ENCODE measurements around the gene UCK1.

Gene UCK1

DNA sequence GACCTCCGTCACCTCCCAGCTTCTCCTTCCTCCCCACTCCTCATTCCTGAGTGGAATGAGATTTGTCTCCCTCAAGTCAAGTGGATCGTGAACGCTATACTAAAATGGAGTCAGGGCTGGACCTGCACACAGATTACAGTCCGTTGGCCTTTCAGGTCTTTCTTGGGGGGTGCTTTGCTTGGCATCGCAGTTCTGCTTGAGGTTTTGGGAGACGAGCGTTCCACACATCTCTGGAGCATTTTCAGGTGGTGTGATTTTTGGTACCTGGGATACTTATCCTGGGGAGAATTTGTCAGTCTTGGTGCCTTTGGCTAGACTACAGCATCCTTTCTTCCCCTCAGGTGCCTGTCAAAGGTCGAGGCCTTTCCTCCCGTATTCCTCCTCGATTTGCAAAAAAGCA, 52.2 kb downstream of the UCK1 start:
- TF ChIP-seq, protein P1, sequence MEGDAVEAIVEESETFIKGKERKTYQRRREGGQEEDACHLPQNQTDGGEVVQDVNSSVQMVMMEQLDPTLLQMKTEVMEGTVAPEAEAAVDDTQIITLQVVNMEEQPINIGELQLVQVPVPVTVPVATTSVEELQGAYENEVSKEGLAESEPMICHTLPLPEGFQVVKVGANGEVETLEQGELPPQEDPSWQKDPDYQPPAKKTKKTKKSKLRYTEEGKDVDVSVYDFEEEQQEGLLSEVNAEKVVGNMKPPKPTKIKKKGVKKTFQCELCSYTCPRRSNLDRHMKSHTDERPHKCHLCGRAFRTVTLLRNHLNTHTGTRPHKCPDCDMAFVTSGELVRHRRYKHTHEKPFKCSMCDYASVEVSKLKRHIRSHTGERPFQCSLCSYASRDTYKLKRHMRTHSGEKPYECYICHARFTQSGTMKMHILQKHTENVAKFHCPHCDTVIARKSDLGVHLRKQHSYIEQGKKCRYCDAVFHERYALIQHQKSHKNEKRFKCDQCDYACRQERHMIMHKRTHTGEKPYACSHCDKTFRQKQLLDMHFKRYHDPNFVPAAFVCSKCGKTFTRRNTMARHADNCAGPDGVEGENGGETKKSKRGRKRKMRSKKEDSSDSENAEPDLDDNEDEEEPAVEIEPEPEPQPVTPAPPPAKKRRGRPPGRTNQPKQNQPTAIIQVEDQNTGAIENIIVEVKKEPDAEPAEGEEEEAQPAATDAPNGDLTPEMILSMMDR (IDR thresholded peaks at IDR 0.05) = no peak

DNA sequence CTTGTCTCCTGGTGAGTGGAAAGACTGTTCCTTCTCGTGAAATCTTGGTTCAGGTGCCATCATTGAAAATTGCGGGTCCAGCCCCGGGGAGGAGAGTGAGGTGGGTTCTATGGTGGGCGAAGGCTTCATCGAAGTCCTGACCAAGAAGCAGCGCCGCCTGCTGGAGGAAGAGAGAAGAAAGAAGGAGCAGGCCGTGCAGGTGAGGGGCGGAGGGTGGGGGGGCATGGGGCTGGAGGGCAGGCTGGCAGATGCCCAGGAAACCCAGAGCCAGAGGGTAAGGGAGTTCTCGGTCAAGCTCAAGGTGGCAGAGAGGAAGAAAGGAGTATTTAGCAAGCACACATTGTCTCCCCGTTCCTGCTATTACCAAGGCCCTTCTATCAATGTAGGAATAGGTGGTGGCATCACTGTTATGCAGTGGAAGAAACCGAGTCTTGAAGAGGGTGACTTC, 52.6 kb downstream of the UCK1 start:
- TF ChIP-seq, protein P1 (IDR thresholded peaks at IDR 0.05) = peak; percentile 76

DNA sequence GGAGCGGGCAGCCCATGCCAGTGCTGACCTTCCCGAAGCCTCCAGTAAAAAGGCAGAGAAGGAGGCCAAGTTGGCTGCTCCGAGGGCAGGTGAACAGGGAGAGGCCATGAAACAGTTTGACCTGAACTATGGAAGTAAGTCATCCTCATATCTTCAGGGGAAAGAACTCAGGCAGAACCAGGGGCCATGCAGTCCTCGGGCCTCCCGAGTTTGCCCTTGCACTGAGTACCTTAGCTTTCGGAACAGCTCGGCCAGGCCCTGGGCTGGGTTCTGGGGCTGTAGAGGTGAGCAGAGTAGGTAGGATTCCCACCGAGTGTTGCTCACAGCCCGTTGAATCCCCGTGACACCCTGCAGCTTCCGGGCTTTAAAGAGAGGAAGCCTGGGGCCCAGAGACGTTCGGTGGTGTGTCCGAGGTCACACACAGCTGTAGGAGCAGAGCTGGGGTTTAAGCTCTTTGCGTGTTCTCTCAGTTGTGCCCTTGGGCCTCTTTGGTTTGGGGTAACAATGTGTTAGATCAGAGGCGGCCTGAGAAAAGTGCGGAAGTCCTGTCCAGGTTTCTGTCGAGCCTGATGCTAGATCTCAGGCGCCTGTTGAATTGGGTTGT, 53.1 kb downstream of the UCK1 start:
- TF ChIP-seq, protein P1 (IDR thresholded peaks at IDR 0.05) = no peak

DNA sequence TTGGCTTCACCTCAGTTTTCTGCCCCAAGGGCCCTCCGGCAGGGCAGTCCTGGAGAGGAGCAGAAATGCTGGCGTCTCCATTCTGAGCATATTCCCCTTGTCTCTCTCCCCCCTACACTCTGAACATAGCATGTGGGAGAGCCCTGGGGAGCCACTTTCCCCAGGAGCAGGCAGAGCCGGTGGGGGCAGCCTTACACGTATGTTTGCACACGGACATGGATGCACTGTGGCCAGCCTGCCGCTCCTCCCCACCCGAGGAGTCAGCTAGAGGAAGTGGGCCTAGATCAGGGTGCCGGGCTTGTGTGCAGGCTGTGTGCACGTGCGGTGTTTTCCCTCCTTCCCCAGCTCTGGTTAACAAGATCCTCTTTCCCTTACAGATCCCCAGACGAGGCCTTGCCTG, 53.7 kb downstream of the UCK1 start:
- TF ChIP-seq, protein P1 (IDR thresholded peaks at IDR 0.05) = no peak

DNA sequence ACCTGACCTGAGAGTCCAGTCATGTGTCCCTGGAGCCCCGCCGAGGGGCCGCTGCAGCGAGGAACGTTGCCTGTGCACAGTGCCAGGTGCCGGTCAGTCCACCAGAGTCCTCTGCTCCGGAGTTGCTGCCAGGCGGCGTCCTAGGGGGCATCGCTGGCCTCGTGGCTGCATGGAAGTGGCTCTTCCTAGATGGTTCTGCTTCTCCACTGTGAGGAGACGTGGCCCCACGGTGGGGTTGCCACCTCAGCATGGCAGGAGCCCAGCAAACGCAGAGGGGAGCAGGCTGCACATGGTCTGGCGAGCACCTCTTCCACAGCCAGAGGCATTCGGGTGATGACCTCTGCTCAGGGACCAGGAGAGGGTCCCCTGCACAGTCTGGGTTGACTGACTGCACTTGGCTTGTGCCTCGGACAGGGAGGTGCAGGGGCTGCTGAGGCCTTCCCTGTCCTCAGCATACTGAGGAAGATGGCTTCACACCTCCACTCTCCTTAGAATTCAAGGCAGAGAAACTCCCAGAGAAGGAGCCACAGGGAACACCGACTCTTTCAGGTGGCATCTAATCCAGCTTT, 54.2 kb downstream of the UCK1 start:
- TF ChIP-seq, protein P1 (IDR thresholded peaks at IDR 0.05) = no peak

DNA sequence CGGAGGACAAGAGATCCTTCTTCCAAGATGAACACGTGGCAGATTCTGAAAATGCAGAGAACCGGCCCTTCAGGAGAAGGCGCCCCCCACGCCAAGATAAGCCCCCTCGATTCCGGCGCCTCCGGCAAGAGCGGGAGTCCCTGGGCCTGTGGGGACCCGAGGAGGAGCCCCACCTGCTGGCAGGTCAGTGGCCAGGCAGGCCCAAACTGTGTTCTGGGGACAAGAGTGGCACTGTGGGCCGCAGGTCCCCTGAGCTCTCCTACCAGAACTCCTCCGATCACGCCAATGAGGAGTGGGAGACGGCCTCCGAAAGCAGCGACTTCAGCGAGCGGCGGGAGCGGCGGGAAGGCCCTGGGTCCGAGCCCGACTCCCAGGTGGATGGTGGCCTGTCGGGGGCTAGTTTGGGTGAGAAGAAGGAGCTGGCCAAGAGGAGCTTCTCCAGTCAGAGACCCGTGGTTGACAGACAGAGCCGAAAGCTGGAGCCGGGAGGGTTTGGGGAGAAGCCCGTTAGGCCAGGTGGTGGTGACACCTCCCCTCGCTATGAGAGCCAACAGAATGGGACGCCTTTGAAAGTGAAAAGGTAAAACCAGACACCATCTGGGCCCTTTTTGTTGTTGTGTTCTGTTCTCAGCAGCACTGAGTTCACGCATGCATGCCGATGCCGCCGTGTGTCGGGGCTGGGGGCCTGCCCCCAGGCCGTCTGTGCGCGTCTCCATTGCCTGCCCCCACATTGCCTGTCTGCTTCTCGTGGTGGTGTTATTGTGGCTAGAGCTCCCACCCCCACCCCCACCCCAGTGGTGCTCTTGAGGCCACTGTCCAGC, 54.9 kb downstream of the UCK1 start:
- TF ChIP-seq, protein P1 (IDR thresholded peaks at IDR 0.05) = peak; percentile 53

DNA sequence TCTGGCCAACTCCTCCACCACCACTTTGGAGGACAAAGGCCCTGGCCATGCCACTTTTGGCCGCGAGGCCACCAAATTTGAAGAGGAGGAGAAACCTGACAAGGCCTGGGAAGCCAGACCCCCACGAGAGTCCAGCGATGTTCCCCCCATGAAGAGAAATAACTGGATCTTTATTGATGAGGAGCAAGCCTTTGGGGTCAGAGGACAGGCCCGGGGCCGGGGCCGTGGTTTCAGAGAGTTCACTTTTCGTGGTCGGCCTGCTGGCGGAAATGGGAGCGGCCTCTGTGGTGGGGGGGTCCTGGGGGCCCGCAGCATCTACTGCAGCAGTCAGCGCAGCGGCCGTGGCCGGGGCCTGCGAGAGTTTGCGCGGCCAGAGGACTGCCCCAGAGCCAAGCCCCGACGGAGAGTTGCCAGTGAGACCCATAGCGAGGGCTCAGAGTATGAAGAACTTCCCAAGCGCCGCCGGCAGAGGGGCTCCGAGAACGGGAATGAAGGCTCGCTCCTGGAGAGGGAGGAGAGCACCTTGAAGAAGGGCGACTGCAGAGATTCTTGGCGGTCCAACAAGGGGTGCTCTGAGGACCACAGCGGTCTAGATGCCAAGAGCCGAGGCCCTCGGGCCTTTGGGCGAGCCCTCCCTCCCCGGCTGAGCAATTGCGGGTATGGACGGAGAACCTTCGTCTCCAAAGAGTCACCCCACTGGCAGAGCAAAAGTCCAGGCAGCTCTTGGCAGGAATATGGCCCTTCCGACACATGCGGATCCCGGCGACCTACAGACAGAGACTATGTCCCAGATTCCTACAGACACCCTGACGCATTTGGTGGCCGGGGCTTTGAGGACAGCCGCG, 55.7 kb downstream of the UCK1 start:
- TF ChIP-seq, protein P1 (IDR thresholded peaks at IDR 0.05) = no peak

Data from LNCAP (cell line).